GM19099 (cell line): ENCODE results near the gene ARHGAP6.

Experiments
- POLR2A ChIP-seq: IDR thresholded peaks from 3 replicates; pipeline ENCODE4 v1.6.1; 2011; ENCODE audit warnings: low read depth; ENCODE audit not compliant: insufficient read length; ENCODE audit errors: extremely low read depth

The ARHGAP6 gene

GRCh38 chrX:11130136-11130535, 535.6 kb downstream of the ARHGAP6 start:
- no peak for TF ChIP-seq POLR2A

DNA sequence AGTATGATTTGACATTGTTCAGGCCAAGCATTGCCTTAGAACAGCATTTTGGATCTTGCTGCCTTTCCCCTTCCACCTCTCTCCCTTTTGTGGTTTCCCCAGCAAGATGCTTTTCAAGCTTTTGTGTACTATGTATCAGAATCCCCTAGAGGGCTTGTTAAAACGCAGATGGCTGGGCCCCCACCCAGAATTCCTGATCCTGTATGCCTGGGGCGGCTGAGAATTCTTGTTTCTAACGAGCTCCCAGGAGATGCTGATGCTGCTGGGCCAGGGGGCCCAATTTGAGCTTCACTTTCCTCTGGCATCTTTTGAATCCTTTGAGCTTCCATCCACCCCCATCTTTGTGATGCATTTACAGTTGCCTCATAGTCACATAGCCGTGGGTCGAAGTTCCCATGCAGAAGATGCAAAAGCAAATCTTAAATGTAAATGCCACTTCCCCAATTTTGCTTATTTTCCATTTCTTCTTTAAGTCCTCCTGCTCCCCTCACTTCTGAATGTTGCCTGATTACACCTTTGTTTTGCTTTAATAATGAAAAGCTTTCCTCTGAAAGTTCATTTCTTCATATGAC, 536.1 kb downstream of the ARHGAP6 start:
- no peak for TF ChIP-seq POLR2A

DNA sequence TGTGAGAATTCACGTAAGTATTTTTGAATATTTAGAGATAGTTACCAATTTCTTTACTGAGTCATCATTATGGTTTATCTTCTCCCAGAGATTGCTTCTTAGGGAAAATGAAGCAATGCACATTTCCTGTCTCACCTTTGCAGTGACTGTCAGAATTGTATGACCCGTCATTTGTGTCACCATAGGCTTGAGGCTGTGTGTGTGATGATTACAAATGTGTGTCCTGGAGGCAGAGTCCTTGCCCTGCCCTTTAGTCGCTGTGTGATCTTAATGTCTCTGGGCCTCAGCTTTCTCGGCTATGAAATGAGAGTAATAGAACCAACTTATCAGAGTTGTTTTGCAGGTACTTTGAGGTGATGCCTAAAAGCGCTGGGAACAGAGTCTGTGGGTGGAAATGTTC, 540.7 kb downstream of the ARHGAP6 start:
- TF ChIP-seq POLR2A, result no peak

GRCh38 chrX:11124112-11124511, 541.6 kb downstream of the ARHGAP6 start:
- no peak for TF ChIP-seq POLR2A

DNA sequence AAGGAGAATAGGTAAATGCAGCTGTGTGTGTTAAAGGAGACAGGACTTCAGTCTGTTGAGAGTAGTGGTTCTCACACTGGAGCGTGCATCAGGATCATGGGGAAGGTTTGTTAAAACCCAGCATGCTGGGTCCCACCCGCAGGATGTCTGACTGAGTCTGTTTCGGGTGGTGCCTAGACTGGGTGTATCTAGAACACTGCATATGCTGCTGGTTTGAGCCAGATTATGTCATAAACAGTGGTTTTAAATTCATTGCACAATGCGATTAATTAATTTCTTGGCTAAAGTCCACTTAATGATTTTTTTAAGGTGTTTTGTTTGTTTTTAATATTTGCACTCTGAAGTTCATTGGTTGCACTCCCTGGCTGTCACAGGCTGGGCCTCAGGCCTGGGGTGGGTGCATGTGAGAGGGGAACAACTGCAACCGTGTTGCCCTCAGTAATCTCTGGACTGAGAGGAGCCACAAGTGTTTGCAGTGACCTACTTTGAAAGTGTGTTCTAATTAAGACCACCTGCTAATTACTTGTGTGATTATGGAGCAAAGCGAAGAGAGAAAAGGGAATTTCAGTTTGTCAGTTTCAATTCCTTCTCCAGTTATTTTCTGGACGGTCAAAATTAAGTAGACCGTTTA, 546.3 kb downstream of the ARHGAP6 start:
- no peak for TF ChIP-seq POLR2A

- TF ChIP-seq POLR2A, result no peak
These were observed 548.0 kb downstream of the ARHGAP6 start for GRCh38 chrX:11117745-11118144.

- no peak for TF ChIP-seq POLR2A
These were observed 552.0 kb downstream of the ARHGAP6 start for GRCh38 chrX:11113731-11114130.

DNA sequence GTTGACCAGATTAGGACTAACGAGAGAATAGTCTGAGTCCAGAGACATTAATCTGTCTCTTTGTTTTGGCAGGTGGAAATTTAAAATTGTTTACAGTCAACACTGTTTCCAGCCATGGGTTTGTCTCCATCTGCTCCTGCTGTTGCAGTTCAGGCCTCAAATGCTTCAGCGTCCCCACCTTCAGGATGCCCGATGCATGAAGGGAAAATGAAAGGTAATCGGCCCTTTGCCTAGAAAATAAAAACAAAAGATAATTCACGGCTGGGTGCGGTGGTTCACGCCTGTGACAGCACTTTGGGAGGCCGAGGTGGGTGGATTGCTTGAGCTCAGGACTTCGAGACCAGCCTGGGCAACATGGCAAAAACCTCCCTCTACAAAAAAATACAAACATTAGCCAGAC, 553.8 kb downstream of the ARHGAP6 start:
- TF ChIP-seq POLR2A, result no peak

- TF ChIP-seq POLR2A, result peak; percentile 61
These were observed 554.5 kb downstream of the ARHGAP6 start, which contains the start of gene HCCS for GRCh38 chrX:11111037-11111851. HCCS (plus strand) TSS chrX:11111332; CDS start chrX:11112061, 729 bp downstream.

- TF ChIP-seq POLR2A, result no peak
These were observed 555.8 kb downstream of the ARHGAP6 start for GRCh38 chrX:11109968-11110367.

DNA sequence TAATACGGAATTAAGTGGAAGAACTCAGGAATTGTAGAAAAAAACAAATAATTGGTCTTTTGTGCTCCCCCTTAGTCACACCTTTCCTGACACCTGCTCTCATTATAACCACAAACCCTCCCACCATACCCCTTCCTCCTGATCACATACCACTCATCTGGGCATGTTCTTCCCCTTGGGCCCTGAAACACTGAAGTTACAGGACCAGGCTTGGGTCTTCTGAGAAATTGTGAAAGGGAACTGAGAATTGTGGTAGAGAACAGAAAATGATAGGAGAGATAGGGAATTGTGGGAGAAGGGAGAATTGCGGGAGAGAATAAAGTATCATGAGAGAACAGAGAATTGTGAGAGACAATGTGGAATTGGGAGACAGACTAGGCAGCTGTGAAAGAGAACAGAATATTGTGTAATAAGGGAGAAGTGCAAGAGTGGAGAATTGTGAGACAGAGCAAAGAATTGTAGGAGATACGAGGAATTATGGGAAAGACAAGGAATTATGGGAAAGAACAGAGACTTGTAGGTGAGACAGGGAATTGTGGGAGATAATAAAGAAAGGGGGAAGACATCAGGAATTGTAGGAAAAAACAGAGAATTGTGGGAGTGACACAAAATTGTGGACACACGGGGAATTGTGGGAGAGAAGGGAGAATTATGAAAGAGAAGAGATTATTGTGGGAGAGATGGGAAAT, 557.3 kb downstream of the ARHGAP6 start:
- no peak for TF ChIP-seq POLR2A

- no peak for TF ChIP-seq POLR2A
These were observed 560.6 kb downstream of the ARHGAP6 start for GRCh38 chrX:11105080-11105479.

DNA sequence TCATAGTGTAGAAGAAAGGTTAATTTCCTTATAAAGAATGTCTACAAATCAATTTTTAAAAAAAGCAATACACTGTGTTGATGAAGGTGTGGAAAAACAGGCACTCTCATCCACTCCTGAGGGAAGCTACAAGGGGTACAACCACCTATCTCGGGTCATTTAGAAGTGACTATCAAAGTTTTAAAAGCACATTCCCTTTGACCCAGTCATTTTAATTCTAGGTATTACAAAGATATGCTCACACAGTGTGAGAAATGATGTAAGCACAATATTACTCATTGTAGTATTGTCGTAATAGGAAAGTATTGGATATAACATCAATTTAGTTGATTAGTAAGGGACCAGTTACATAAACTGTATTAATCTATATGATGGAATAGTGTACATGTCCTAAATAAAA, 562.0 kb downstream of the ARHGAP6 start:
- no peak for TF ChIP-seq POLR2A

DNA sequence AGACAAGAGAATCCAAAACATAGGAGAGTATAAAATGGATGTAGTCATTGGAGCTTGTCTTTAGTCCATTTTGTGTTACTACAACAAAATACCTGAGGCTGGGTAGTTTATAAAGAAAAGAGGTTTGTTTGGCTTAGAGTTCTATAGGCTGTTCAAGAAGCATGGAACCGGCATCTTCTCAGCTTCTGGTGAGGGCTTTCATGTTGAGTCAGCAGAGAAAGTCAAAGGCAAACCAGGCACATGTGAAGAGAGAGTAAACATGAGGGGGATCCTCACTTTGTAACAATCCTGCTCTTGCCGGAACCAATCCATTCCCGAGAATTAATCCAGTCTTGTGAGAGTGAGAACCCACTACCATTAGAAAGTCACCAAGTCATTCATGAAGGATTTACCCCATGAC, 562.7 kb downstream of the ARHGAP6 start:
- no peak for TF ChIP-seq POLR2A

DNA sequence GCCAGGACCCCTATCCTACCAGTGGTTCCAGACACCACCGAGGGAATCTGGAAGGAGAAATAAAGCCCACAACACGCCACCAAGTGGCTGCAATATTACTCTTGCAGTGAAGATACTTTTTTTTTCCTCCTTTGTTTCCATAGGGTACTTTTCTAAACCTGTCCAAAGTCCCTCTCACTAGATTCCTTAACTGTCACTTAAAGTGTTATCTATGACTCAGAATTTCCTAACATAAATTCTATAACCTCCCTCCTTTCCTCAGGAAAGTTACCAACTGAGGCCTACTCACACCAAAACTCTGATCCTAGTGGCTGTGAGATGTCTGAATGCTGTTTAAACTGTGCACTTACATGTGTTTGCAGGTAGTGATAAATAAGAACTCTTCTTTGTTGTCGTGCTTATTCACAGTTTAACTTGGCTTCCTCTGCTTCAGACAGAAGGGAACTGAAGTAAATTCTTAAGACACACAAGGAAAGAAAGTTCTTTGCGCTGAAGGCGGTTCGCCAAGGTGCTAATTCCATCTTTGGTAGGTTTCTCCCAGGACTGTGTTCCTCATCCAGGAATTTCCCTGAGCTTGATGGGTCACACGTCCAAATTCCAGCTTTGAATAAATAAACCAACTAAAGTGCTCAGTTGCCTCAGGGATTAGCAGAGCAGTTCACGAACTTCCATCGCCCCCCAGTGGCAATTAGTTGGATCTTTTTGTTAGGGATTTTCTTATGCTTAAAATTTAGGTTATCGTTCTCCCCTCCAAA, 565.3 kb downstream of the ARHGAP6 start:
- no peak for TF ChIP-seq POLR2A
